Natural killer cell (primary cell): ENCODE measurements around the gene PITPNB. TPM values are rescaled to one million over a fixed set of nuclear protein-coding genes. Genes with fewer than 3 reads are reported as not detected.

Experiments used
- ATAC-seq, 3 donors: fragments of 150-1000 bp in 2 of 3; fragments of 200-7000 bp in 1 of 3; cut with Tn5 transposase; 1 replicate in 1 of 3; 2 replicates in 2 of 3; pipeline ENCODE4 v1.10.0; 2021; ENCODE audit warnings: mild to moderate bottlenecking in 2 of 3, moderate library complexity in 2 of 3
- DNase-seq, 2 donors: peaks; one replicate each; pipeline versions ENCODE4 v3.0.0 to v3.0.0-alpha.2; 2013 to 2021; ENCODE audit warnings: mixed read lengths in 1 of 2
- H3K27ac ChIP-seq: one replicate; pipeline ENCODE4 v1.5.1; 2013; ENCODE audit warnings: mild to moderate bottlenecking, low read length
- H3K27me3 ChIP-seq: one replicate; pipeline ENCODE4 v1.6.1; 2013; ENCODE audit warnings: low read length; ENCODE audit not compliant: control insufficient read depth, insufficient read depth
- H3K36me3 ChIP-seq: one replicate; pipeline ENCODE4 v1.6.1; 2013; ENCODE audit warnings: low read length; ENCODE audit not compliant: control insufficient read depth, insufficient read depth
- H3K4me1 ChIP-seq: one replicate; pipeline ENCODE4 v1.6.1; 2013; ENCODE audit warnings: low read length; ENCODE audit not compliant: control insufficient read depth, insufficient read depth
- H3K4me3 ChIP-seq: one replicate; pipeline ENCODE4 v1.5.1; 2013; ENCODE audit warnings: low read length
- H3K9me3 ChIP-seq: one replicate; pipeline ENCODE4 v1.6.1; 2013; ENCODE audit warnings: low read length; ENCODE audit not compliant: control insufficient read depth, insufficient read depth
- H3K27ac Mint-ChIP-seq, 2 donors: one replicate each; pipeline ENCODE4 v1.8.0; 2022; ENCODE audit warnings: mild to moderate bottlenecking in 2 of 2, mixed read lengths in 2 of 2, moderate library complexity in 1 of 2
- H3K27me3 Mint-ChIP-seq, 2 donors: one replicate each; pipeline ENCODE4 v1.8.0; 2022; ENCODE audit warnings: low read depth in 2 of 2, mixed read lengths in 2 of 2
- H3K36me3 Mint-ChIP-seq: one replicate; pipeline ENCODE4 v1.8.0; 2022; ENCODE audit warnings: mixed read lengths
- H3K4me1 Mint-ChIP-seq, 2 donors: one replicate each; pipeline ENCODE4 v1.8.0; 2022; ENCODE audit warnings: mixed read lengths in 2 of 2
- H3K4me3 Mint-ChIP-seq: one replicate; pipeline ENCODE4 v1.8.0; 2022; ENCODE audit warnings: mild to moderate bottlenecking, moderate library complexity, mixed read lengths
- H3K9me3 Mint-ChIP-seq, 2 donors: one replicate each; pipeline ENCODE4 v1.8.0; 2022; ENCODE audit warnings: mixed read lengths in 2 of 2
- CTCF ChIP-seq: fragments of 200-600 bp; IDR thresholded peaks from one replicate; pipeline ENCODE4 v1.8.0; 2022; ENCODE audit warnings: antibody characterized with exemption
- WGBS: methylation state at CpG from one replicate; pipeline ENCODE4 v1.1.7; 2013; ENCODE audit warnings: missing lambda C conversion rate; ENCODE audit not compliant: insufficient coverage; 5-methylcytosine and 5-hydroxymethylcytosine counted together
- intact Hi-C: fragments of 100-400 bp; cut with micrococcal nuclease; formaldehyde crosslinking; loops from one replicate; pipeline ENCODE4 v1.14.2; 2022
- total RNA-seq, 4 donors: library from RNA; stranded (reverse); fragments of 120-200 nt in 1 of 4; gene quantifications; one replicate each; pipeline versions ENCODE4 v1.2.3 to v1.2.4, GENCODE V29; 2013 to 2022

PITPNB gene
- total RNA-seq, 3 donors from 2014 or later (not counting 1 experiment from before 2014, with no cell fraction given) = 58.4 to 77.7 (median 65.1) TPM

GRCh38 chr22:27952091-27952490, 33.0 kb upstream of the PITPNB start:
- no peak for TF ChIP-seq CTCF
- no peak overlapping the region for H3K4me3 ChIP-seq
- no peak overlapping the region for H3K27ac Mint-ChIP-seq
- no peaks in the 10 kb centered on the region for H3K27me3 ChIP-seq
- no peaks in the 10 kb centered on the region for H3K27me3 Mint-ChIP-seq
- intact Hi-C loops = no loop called here
- H3K4me1 Mint-ChIP-seq = peaks cover 0 to 4% of the 10 kb centered on the region in 2 donors
- H3K36me3 ChIP-seq = no peaks in the 10 kb centered on the region
- 100% methylated on average over 1 of the region's 3 CpGs for WGBS
- ATAC-seq (no peak), DNase-seq (no peak)
- H3K9me3 Mint-ChIP-seq = no peaks in the 10 kb centered on the region
- H3K36me3 Mint-ChIP-seq = peaks cover 5% of the 10 kb centered on the region
- H3K27ac ChIP-seq = no peak overlapping the region
- H3K4me3 Mint-ChIP-seq = no peak overlapping the region
- no peaks in the 10 kb centered on the region for H3K9me3 ChIP-seq
- no peaks in the 10 kb centered on the region for H3K4me1 ChIP-seq

GRCh38 chr22:27949421-27949820, 30.4 kb upstream of the PITPNB start:
- WGBS = 100% methylated on average over 1 of the region's 3 CpGs
- intact Hi-C loops = no loop called here
- H3K4me3 Mint-ChIP-seq = no peak overlapping the region

GRCh38 chr22:27948569-27948968, 29.5 kb upstream of the PITPNB start:
- peaks cover 0 to 6% of the 10 kb centered on the region in 2 donors for H3K4me1 Mint-ChIP-seq
- no peaks in the 10 kb centered on the region for H3K9me3 ChIP-seq
- DNase-seq (no peak), ATAC-seq (no peak)
- intact Hi-C loops = no loop called here
- peaks cover 8% of the 10 kb centered on the region for H3K36me3 Mint-ChIP-seq
- H3K4me3 Mint-ChIP-seq = no peak overlapping the region
- TF ChIP-seq CTCF = no peak
- 89% methylated on average over 2 of the region's 2 CpGs for WGBS
- no peak overlapping the region for H3K27ac Mint-ChIP-seq
- no peaks in the 10 kb centered on the region for H3K4me1 ChIP-seq
- no peak overlapping the region for H3K4me3 ChIP-seq
- no peak overlapping the region for H3K27ac ChIP-seq
- no peaks in the 10 kb centered on the region for H3K9me3 Mint-ChIP-seq
- no peaks in the 10 kb centered on the region for H3K27me3 ChIP-seq
- no peaks in the 10 kb centered on the region for H3K36me3 ChIP-seq
- no peaks in the 10 kb centered on the region for H3K27me3 Mint-ChIP-seq

More at GRCh38 chr22:27949421-27949820, 30.4 kb upstream of the PITPNB start:
- H3K4me1 ChIP-seq = no peaks in the 10 kb centered on the region
- ATAC-seq (no peak), DNase-seq (no peak)
- H3K4me3 ChIP-seq = no peak overlapping the region
- H3K27me3 Mint-ChIP-seq = no peaks in the 10 kb centered on the region
- H3K9me3 ChIP-seq = no peaks in the 10 kb centered on the region
- H3K27me3 ChIP-seq = no peaks in the 10 kb centered on the region
- no peaks in the 10 kb centered on the region for H3K36me3 ChIP-seq
- no peak for TF ChIP-seq CTCF
- H3K4me1 Mint-ChIP-seq = peaks cover 0 to 6% of the 10 kb centered on the region in 2 donors
- H3K36me3 Mint-ChIP-seq = peaks cover 8% of the 10 kb centered on the region
- H3K27ac ChIP-seq = no peak overlapping the region
- H3K9me3 Mint-ChIP-seq = no peaks in the 10 kb centered on the region
- no peak overlapping the region for H3K27ac Mint-ChIP-seq

GRCh38 chr22:27947448-27947847, 28.4 kb upstream of the PITPNB start:
- no peaks in the 10 kb centered on the region for H3K27me3 Mint-ChIP-seq

More at GRCh38 chr22:27947448-27947847, 28.4 kb upstream of the PITPNB start:
- TF ChIP-seq CTCF = no peak
- Histone ChIP-seq H3K27ac (no peak overlapping the region), H3K4me1 (no peaks in the 10 kb centered on the region), H3K4me3 (no peak overlapping the region), H3K27me3 (no peaks in the 10 kb centered on the region), H3K9me3 (no peaks in the 10 kb centered on the region), H3K36me3 (no peaks in the 10 kb centered on the region)
- DNase-seq = no peak
- H3K9me3 Mint-ChIP-seq = no peaks in the 10 kb centered on the region
- no peak overlapping the region for H3K27ac Mint-ChIP-seq
- H3K4me1 Mint-ChIP-seq = peaks cover 0 to 6% of the 10 kb centered on the region in 2 donors
- no peak overlapping the region for H3K4me3 Mint-ChIP-seq
- peaks cover 8% of the 10 kb centered on the region for H3K36me3 Mint-ChIP-seq
- WGBS = 98% methylated on average over 4 of the region's 4 CpGs
- no peak for ATAC-seq
- intact Hi-C loops = no loop called here
